ENCODE results near the gene PIK3CA. TPM values are rescaled to one million over a fixed set of nuclear protein-coding genes. Genes with fewer than 3 reads are reported as not detected.

The PIK3CA gene
- total RNA-seq, 2 experiments from 2014 or later: 57.1 to 63.1 TPM

GRCh38 chr3:179158336-179159039 is 10.3 kb downstream of the PIK3CA start:
- H3K4me1 Mint-ChIP-seq (ENCODE audit: low read depth): peaks cover 78% of the 10 kb centered on the region
- H3K4me3 Mint-ChIP-seq: no peak overlapping the region
- no peak for ATAC-seq (ENCODE audit: poor library complexity)
- CTCF ChIA-PET: interaction anchor here (1.3 to 2.3 kb wide), 2 partner anchors 11 to 28 kb away, joined by 3 to 5 read pairs; no protein-coding TSS in a partner anchor
- no peak overlapping the region for H3K27ac Mint-ChIP-seq
- no peak for DNase-seq
- intact Hi-C loops (cut with DNase I, micrococcal nuclease): no loop called here
- no peaks in the 10 kb centered on the region for H3K9me3 ChIP-seq (ENCODE audit: control insufficient read depth in 1 of 2, insufficient read depth in 1 of 2, low read length in 2 of 2)
- no peaks in the 10 kb centered on the region for H3K27me3 Mint-ChIP-seq
- no peak for TF ChIP-seq CTCF (IDR thresholded peaks at IDR 0.05)
- POLR2A ChIA-PET: interaction anchor here (0.7 to 2.2 kb wide), 2 partner anchors 9 to 24 kb away, joined by 3 to 10 read pairs; no protein-coding TSS in a partner anchor
- H3K4me1 ChIP-seq (ENCODE audit: insufficient read depth, low read length): peaks cover 13% of the 10 kb centered on the region
- H3K27ac ChIP-seq (ENCODE audit: low read depth in 1 of 2, low read length in 2 of 2): no peak overlapping the region
- no peak overlapping the region for H3K4me3 ChIP-seq (ENCODE audit: low read length)
- no peaks in the 10 kb centered on the region for H3K36me3 ChIP-seq (ENCODE audit: insufficient read depth, low read length)
- no peaks in the 10 kb centered on the region for H3K36me3 Mint-ChIP-seq (ENCODE audit: low read depth)
- no peaks in the 10 kb centered on the region for H3K27me3 ChIP-seq (ENCODE audit: control insufficient read depth in 1 of 2, insufficient read depth in 2 of 2, low read length in 2 of 2)
- H3K9me3 Mint-ChIP-seq: no peaks in the 10 kb centered on the region

- peaks cover 8% of the 10 kb centered on the region for H3K4me1 ChIP-seq (ENCODE audit: insufficient read depth, low read length)
- Mint-ChIP-seq H3K36me3 (ENCODE audit: low read depth) (no peaks in the 10 kb centered on the region), H3K9me3 (no peaks in the 10 kb centered on the region), H3K4me1 (ENCODE audit: low read depth) (peaks cover 82% of the 10 kb centered on the region), H3K4me3 (peak overlapping the region; percentile 6), H3K27me3 (no peaks in the 10 kb centered on the region), H3K27ac (no peak overlapping the region)
- CTCF ChIA-PET: no interaction called here
- no peaks in the 10 kb centered on the region for H3K9me3 ChIP-seq (ENCODE audit: control insufficient read depth in 1 of 2, insufficient read depth in 1 of 2, low read length in 2 of 2)
- DNase-seq: no peak
- H3K27me3 ChIP-seq (ENCODE audit: control insufficient read depth in 1 of 2, insufficient read depth in 2 of 2, low read length in 2 of 2): no peaks in the 10 kb centered on the region
- H3K4me3 ChIP-seq (ENCODE audit: low read length): no peak overlapping the region
- no peaks in the 10 kb centered on the region for H3K36me3 ChIP-seq (ENCODE audit: insufficient read depth, low read length)
- intact Hi-C loops (cut with DNase I, micrococcal nuclease): no loop called here
- POLR2A ChIA-PET: no interaction called here
- no peak for TF ChIP-seq CTCF (IDR thresholded peaks at IDR 0.05)
- ATAC-seq (ENCODE audit: poor library complexity): no peak
- H3K27ac ChIP-seq (ENCODE audit: low read depth in 1 of 2, low read length in 2 of 2): no peak overlapping the region
These were observed 15.3 kb downstream of the PIK3CA start for GRCh38 chr3:179163503-179163902.

DNA sequence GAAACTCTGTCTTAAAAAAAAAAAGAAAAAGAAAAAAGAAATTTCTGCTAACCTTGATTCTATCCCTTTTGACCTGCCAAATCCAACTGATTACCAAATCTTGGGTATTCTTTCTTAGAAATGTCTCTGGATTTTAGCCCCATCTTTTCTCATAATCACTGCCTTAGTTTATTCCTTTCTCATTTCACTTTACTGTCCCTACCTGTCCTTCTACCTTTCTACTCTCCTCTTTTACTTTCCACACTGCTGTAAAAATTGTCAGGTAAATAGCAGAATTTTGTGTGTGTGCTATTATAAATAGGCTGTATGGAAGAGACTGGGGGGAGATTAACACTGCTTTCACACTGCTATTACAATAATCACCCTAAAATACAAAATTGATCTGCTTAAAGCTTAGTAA is 16.7 kb downstream of the PIK3CA start:
- ATAC-seq (ENCODE audit: poor library complexity) (no peak), DNase-seq (no peak)
- Mint-ChIP-seq H3K4me1 (ENCODE audit: low read depth) (peaks cover 80% of the 10 kb centered on the region), H3K9me3 (peaks cover under 1% of the 10 kb centered on the region), H3K36me3 (ENCODE audit: low read depth) (peaks cover 11% of the 10 kb centered on the region), H3K27ac (no peak overlapping the region), H3K4me3 (no peak overlapping the region), H3K27me3 (no peaks in the 10 kb centered on the region)
- intact Hi-C loops (cut with DNase I, micrococcal nuclease): no loop called here
- ChIA-PET CTCF (no interaction called here), POLR2A (no interaction called here)
- TF ChIP-seq CTCF (IDR thresholded peaks at IDR 0.05): no peak
- Histone ChIP-seq H3K27me3 (ENCODE audit: control insufficient read depth in 1 of 2, insufficient read depth in 2 of 2, low read length in 2 of 2) (no peaks in the 10 kb centered on the region), H3K27ac (ENCODE audit: low read depth in 1 of 2, low read length in 2 of 2) (no peak overlapping the region), H3K4me1 (ENCODE audit: insufficient read depth, low read length) (peaks cover 8% of the 10 kb centered on the region), H3K4me3 (ENCODE audit: low read length) (no peak overlapping the region), H3K9me3 (ENCODE audit: control insufficient read depth in 1 of 2, insufficient read depth in 1 of 2, low read length in 2 of 2) (no peaks in the 10 kb centered on the region), H3K36me3 (ENCODE audit: insufficient read depth, low read length) (no peaks in the 10 kb centered on the region)

Measured in CD4-positive, alpha-beta T cell (primary cell).